GM12801 (cell line): ENCODE results near the gene EPHA4.

Source experiments
- TF ChIP-seq, protein P1 (sequence below): IDR thresholded peaks from one replicate; pipeline ENCODE4 v1.5.1; 2011; ENCODE audit warnings: control low read depth; ENCODE audit not compliant: insufficient read length; ENCODE audit errors: extremely low read depth

The EPHA4 gene

DNA sequence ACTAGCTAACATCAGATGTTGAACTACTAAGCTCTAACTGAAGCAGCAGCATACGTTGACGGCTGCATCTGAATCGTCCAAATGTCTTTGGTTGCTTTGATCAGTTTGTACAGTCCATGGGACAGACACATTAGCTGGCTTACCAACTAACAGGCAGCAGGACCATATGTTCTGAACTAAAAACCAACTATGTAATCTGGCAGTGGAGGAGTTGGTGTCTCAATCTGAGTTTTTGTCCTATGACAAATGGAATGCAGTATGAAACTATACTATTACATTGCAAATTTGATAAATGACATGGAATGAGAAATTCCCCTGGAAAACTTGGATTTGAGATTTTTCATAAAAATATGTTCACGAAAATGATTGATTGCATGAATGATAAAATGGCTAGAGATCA, 79.5 kb downstream of the EPHA4 start:
- TF ChIP-seq, protein P1, sequence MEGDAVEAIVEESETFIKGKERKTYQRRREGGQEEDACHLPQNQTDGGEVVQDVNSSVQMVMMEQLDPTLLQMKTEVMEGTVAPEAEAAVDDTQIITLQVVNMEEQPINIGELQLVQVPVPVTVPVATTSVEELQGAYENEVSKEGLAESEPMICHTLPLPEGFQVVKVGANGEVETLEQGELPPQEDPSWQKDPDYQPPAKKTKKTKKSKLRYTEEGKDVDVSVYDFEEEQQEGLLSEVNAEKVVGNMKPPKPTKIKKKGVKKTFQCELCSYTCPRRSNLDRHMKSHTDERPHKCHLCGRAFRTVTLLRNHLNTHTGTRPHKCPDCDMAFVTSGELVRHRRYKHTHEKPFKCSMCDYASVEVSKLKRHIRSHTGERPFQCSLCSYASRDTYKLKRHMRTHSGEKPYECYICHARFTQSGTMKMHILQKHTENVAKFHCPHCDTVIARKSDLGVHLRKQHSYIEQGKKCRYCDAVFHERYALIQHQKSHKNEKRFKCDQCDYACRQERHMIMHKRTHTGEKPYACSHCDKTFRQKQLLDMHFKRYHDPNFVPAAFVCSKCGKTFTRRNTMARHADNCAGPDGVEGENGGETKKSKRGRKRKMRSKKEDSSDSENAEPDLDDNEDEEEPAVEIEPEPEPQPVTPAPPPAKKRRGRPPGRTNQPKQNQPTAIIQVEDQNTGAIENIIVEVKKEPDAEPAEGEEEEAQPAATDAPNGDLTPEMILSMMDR: no peak

DNA sequence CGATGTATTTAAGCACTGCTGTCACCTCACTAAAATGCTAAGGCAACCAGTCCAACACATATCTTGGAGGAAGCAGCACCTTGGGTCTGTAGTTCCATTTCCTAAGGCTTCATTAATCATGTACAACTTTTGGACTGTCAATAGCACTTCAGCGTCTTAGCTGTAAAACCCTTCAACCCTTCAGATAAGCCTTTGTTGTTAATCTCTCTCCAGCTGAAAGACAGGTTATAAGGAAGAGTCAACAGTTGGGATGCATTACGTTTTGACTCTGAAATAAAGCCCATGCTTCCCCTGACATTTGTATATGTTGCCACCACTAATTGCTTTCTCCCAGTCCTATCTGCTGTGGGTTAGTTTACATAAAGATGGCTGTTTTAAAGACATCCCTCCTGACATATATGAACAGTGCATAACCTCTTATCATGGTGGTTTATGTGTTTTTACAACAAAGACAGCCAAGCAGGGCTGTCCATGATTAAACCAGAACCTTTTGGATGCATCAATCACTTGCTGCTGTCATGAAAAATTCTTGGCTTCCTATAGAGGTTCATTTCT, 81.5 kb downstream of the EPHA4 start:
- TF ChIP-seq, protein P1: no peak

DNA sequence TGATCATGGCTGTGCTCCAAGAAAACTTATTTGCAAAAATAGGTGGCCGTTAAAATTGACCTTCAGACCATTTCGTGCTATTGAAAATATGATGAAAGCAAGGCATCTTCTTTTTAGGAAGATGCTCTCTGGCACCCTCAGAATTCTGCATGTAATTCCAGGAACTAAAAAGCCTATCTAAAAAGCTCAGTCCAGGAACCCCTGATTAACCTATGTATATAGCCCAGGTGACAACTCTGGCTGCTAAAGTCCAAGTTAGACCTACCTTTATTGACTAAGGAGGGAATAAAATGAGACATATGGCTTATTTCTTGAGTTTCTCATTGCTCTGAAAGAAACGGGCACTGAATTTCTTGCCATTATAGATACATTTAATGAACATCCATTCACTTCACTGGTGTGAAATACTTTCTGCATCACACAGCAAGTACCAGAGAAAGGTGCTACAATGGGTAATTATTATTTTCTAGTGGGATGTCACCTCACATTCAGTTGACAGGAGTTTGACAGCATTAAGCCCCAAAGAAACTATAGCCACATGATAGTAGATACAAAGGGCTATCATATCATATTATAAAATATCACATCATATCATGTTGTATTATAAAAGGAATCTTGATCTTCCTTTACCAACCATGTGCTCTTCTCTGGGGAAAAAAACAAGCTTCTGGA, 83.8 kb downstream of the EPHA4 start:
- TF ChIP-seq, protein P1: no peak

DNA sequence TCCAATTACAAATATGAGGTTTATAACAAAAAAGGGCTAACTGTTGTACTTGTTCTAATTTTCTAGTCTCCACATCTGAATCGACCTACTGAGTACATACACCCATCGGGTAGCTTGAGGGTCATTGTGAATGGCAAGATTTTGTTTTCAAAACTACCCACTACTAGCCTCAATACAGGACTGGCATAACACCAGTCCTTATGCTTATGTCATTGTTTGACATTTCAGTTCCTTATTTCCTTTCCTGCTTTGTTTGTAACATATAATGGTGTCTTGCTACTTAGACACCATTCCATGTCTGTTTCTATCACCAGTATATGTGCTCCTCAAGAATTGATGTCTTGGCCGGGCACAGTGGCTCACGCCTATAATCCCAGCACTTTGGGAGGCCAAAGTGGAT, 86.0 kb downstream of the EPHA4 start:
- TF ChIP-seq, protein P1: no peak

DNA sequence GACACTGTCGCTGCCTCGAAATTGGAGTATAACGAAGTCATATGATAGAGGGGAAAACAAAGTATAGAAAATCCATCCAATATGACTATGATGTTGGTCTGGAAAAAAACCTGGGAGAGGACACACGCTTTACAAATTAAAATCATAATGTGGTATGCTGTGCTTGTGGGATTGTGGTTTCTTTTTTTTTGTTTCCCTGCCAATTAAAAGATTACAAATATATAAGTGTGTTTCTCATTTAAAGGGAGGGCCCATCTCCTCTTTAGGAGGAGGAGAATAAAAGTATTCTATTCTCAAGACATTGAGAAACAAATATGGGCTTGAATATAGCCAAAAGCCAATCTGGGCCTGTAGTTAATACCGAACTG, 86.6 kb downstream of the EPHA4 start:
- TF ChIP-seq, protein P1: no peak

DNA sequence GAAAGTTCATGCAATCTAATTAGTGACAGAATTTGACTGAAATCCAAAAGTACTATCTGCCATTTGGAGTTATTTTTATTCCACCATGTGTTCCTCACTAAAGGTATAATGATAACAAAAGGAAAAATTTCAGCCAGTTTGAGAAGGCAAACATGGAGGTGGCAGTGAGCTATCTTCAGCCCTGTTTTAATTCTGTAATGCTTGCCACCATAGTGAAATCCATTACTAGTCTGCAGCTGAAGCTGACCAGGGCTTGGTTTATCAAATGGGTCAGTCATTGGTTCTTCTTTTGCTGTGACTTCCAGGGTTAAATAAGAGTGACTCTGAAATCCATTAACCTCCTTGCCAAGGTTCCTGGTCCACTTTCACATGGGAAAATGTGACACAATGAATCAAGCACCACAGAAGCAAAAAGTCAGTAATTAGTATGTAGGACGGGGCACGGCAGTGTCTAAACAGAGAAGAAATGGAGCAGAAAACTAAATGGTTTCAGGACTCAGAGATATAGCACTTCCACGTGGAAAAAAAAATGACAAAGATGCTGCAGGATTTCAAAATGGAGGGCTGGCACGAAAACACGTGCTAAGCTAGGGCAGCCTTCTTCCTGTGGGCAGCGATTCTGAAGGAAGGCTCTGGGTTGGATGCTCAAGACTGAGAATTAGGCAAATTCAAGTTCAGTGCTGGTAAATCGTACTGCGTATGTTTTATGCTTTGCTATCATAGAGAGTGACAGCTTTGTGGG, 87.2 kb downstream of the EPHA4 start:
- TF ChIP-seq, protein P1: no peak

DNA sequence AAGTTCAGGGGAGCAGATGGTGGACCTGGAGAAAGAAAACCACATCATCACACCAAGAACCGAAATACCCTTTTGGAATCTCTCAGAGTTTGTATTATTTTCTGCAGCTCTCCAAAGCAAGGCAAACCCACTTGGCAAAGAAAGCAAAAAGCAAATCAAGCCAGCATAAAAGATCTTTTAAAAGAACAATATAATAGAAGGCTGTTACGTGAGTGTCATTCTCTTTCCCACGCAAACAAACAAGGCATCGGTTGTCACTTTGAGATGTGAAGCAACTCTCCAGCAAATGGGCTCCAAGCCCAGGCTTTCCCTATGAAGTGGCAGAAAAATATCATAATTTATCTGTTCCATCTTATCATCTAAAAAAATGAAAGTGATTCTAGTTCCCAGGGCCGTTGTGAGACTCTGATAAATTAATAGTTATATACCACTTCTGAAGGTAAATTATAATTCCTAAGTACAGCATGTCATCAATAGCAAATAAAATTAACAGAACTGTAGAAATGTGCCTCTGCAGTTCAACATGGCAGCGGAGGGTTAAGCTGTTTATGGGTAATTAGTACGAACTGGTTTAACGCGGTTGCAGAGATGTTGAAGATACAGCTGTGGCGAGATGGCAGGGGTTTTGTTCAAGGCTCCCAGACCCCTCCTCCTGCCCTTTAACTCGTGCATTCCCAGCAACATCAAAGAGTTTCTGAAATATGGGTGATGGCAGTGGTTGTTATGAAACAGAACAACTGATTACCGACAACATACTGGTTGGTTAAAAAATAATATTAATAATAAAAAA, 89.2 kb downstream of the EPHA4 start:
- TF ChIP-seq, protein P1: no peak
